K562 (cell line): ENCODE results near the gene VEGFB. TPM values are rescaled to one million over a fixed set of nuclear protein-coding genes. Genes with fewer than 3 reads are reported as not detected.

Source experiments
- CUX1 ChIP-seq: fragments of 200-800 bp; sonication (Bioruptor generic); IDR thresholded peaks from 2 replicates; pipeline ENCODE4 v1.6.1; 2016; ENCODE audit warnings: missing genetic modification characterization, missing compliant biosample characterization
- ERF ChIP-seq: fragments of 450-650 bp; formaldehyde crosslinking; IDR thresholded peaks from 2 replicates; pipeline ENCODE4 v1.4.0; 2020; ENCODE audit warnings: mild to moderate bottlenecking, mixed read lengths
- FOXJ2 ChIP-seq: fragments of 200-800 bp; sonication (Bioruptor generic); IDR thresholded peaks from 2 replicates; pipeline ENCODE4 v1.6.1; 2016; ENCODE audit warnings: missing genetic modification characterization, missing compliant biosample characterization
- HMG20A ChIP-seq: fragments of 450-650 bp; formaldehyde crosslinking; conservative IDR thresholded peaks from 2 replicates; pipeline ENCODE4 v1.4.0; 2020; ENCODE audit warnings: mild to moderate bottlenecking, mixed read lengths
- HMGN3 ChIP-seq: IDR thresholded peaks from 2 replicates; pipeline ENCODE4 v1.6.1; 2011; ENCODE audit warnings: borderline replicate concordance, low read depth, mild to moderate bottlenecking, mixed read lengths, low read length; ENCODE audit not compliant: insufficient read length; ENCODE audit errors: extremely low read depth
- HNRNPL ChIP-seq: fragments of 200-400 bp; formaldehyde crosslinking; IDR thresholded peaks from 2 replicates; pipeline ENCODE4 v1.6.1; 2017; ENCODE audit warnings: low read depth, mild to moderate bottlenecking, low read length
- KDM4B ChIP-seq, 2 experiments: fragments of 450-650 bp in 1 of 2; sonication (generic) in 1 of 2; IDR thresholded peaks; 2 replicates each; pipeline ENCODE4 v1.6.1; 2016 to 2017; ENCODE audit warnings: borderline replicate concordance in 2 of 2, antibody characterized with exemption in 1 of 2, low read depth in 1 of 2, mild to moderate bottlenecking in 1 of 2
- KLF1 ChIP-seq: fragments of 450-650 bp; IDR thresholded peaks from 2 replicates; pipeline ENCODE4 v1.6.1; 2016; ENCODE audit warnings: missing genetic modification characterization, missing compliant biosample characterization
- L3MBTL2 ChIP-seq: fragments of 450-650 bp; IDR thresholded peaks from 2 replicates; pipeline ENCODE4 v1.6.1; 2016; ENCODE audit warnings: mild to moderate bottlenecking, moderate library complexity
- MCM7 ChIP-seq, 2 experiments: fragments of 450-650 bp; IDR thresholded peaks; 2 replicates each; pipeline ENCODE4 v1.6.1; 2016 to 2018
- MED1 ChIP-seq: sonication (generic); formaldehyde crosslinking; IDR thresholded peaks from 2 replicates; pipeline ENCODE4 v1.8.1; 2023; ENCODE audit warnings: missing genetic modification reagents, borderline replicate concordance
- MTA3 ChIP-seq: fragments of 450-650 bp; formaldehyde crosslinking; IDR thresholded peaks from 2 replicates; pipeline ENCODE4 v1.6.1; 2017; ENCODE audit warnings: mild to moderate bottlenecking, borderline replicate concordance
- NEUROD1 ChIP-seq: fragments of 150-350 bp; IDR thresholded peaks from 2 replicates; pipeline ENCODE4 v1.6.1; 2014; ENCODE audit warnings: borderline replicate concordance, low read length, low read depth; ENCODE audit not compliant: partially characterized antibody
- NR2F6 ChIP-seq: fragments of 450-650 bp; formaldehyde crosslinking; IDR thresholded peaks from 2 replicates; pipeline ENCODE4 v1.4.0; 2020; ENCODE audit warnings: mild to moderate bottlenecking
- RAD21 ChIP-seq, 2 experiments: fragments of 250-450 bp in 1 of 2; fragments of 450-650 bp in 1 of 2; sonication (Bioruptor Pico) in 1 of 2; formaldehyde crosslinking in 1 of 2; IDR thresholded peaks in 1 of 2; conservative IDR thresholded peaks in 1 of 2; 2 replicates each; pipeline versions ENCODE4 v1.4.0 to v1.8.0; 2020 to 2022; ENCODE audit warnings: mild to moderate bottlenecking in 2 of 2, moderate library complexity in 1 of 2
- RB1 ChIP-seq: fragments of 450-650 bp; IDR thresholded peaks from 2 replicates; pipeline ENCODE4 v1.6.1; 2017; ENCODE audit warnings: low read depth, mild to moderate bottlenecking
- SRSF7 ChIP-seq: fragments of 200-400 bp; formaldehyde crosslinking; optimal IDR thresholded peaks from 2 replicates; pipeline ENCODE3; 2017; ENCODE audit warnings: mild to moderate bottlenecking, low read depth, low read length
- TARDBP ChIP-seq: fragments of 450-650 bp; IDR thresholded peaks from 2 replicates; pipeline ENCODE4 v1.6.1; 2016
- TEAD4 ChIP-seq, 2 experiments: sonication (generic) in 1 of 2; formaldehyde crosslinking in 1 of 2; IDR thresholded peaks; 2 replicates each; pipeline versions ENCODE4 v1.6.1 to v1.8.0; 2012 to 2022; ENCODE audit warnings: borderline replicate concordance in 1 of 2, inconsistent platforms in 1 of 2, low read length in 1 of 2, mild to moderate bottlenecking in 1 of 2, missing genetic modification reagents in 1 of 2
- USF2 ChIP-seq: sonication (generic); formaldehyde crosslinking; IDR thresholded peaks from 2 replicates; pipeline ENCODE4 v1.5.0; 2020; ENCODE audit warnings: missing genetic modification reagents
- polyA plus RNA-seq, 8 experiments: library from polyadenylated mRNA; depleted of rRNA in 4 of 8; stranded (reverse) in 5 of 8; unstranded in 3 of 8; fragments of >200 nt; fragmentation: Nextera tagmentation in 2 of 8; fragmentation: Illumina TruSeq in 1 of 8; extraction: Ambion mirVana in 2 of 8; extraction: Trizol in 1 of 8; gene quantifications; 2 replicates each; pipeline versions ENCODE4 v1.2.1 to v1.2.3, GENCODE V29; 2011 to 2014; ENCODE audit warnings: inconsistent platforms in 1 of 8, missing spikeins in 1 of 8
- total RNA-seq, 7 experiments: library from RNA; depleted of rRNA in 6 of 7; stranded (reverse); fragments of >200 nt in 6 of 7; fragmentation: Illumina TruSeq in 2 of 7; extraction: Trizol in 2 of 7; gene quantifications; 2 replicates each; pipeline versions ENCODE4 v1.2.1 to v1.2.3, GENCODE V29; 2011 to 2021; ENCODE audit warnings: low replicate concordance in 1 of 7

VEGFB gene
- total and polyA plus RNA-seq, 9 of the 15 experiments (the other 6 are each of a cell fraction or from before 2014, with no cell fraction given): 11.0 to 83.4 (median 25.7) TPM

GRCh38 chr11:64241491-64242374 lies 7.3 kb downstream of the VEGFB start (continued):
- TF ChIP-seq CUX1 (CRISPR knock-in tag): no peak
- TF ChIP-seq FOXJ2 (tag): no peak
- peak; percentile 76 for TF ChIP-seq RB1
- peak; percentile 10; the same call in 1 of the 2 replicates for TF ChIP-seq TEAD4 (IDR thresholded peaks at IDR 0.05; ENCODE audit: low read length)
- TF ChIP-seq TEAD4 (CRISPR knock-in tag; IDR thresholded peaks at IDR 0.05; ENCODE audit: borderline replicate concordance): no peak
- TF ChIP-seq NEUROD1: no peak
- TF ChIP-seq KLF1 (tag): peak; percentile 38; the same call in 1 of the 2 replicates
- TF ChIP-seq ERF (CRISPR knock-in tag): peak; percentile 81; the same call in 1 of the 2 replicates
- no peak for TF ChIP-seq MCM7 (IDR thresholded peaks at IDR 0.05)
- 0 out of 4 replicates have a peak, but pooled peaks of 1 of the 2 experiments have one; percentile 8 for TF ChIP-seq RAD21 (CRISPR knock-in tag; conservative IDR thresholded peaks at IDR 0.05 in 1 of 2, IDR thresholded peaks at IDR 0.05 in 1 of 2)
- TF ChIP-seq MTA3: 0 out of 2 replicates have a peak, but pooled peaks have one; percentile 26
- TF ChIP-seq KDM4B (IDR thresholded peaks at IDR 0.05; ENCODE audit: borderline replicate concordance in 2 of 2, low read depth in 1 of 2): no peak
- TF ChIP-seq MED1: no peak
- no peak for TF ChIP-seq NR2F6 (CRISPR knock-in tag)
- TF ChIP-seq HMGN3: peak; percentile 49
- TF ChIP-seq TARDBP: no peak
- no peak for TF ChIP-seq HMG20A
- TF ChIP-seq L3MBTL2: no peak
- TF ChIP-seq SRSF7: no peak
- no peak for TF ChIP-seq USF2 (CRISPR knock-in tag)
- peak; percentile 84 for TF ChIP-seq HNRNPL
